Measurements from ENCODE around the gene SLC49A3.
"Not testable (repeated sequence)": the region's sequence is repeated elsewhere in the genome, so short reads cannot be mapped to it uniquely, and the experiment has no call there.

The SLC49A3 gene

GRCh38 chr4:680091-680490, 8.9 kb downstream of the SLC49A3 start:
- no peak for DNase-seq

GRCh38 chr4:679629-680028, 9.3 kb downstream of the SLC49A3 start:
- no peak for DNase-seq

- DNase-seq: no peak
Measured at GRCh38 chr4:679104-679481, 9.9 kb downstream of the SLC49A3 start.

GRCh38 chr4:678331-679103, 10.4 kb downstream of the SLC49A3 start:
- no peak for DNase-seq

- DNase-seq: no peak
Measured at GRCh38 chr4:677431-678293, 11.3 kb downstream of the SLC49A3 start.

GRCh38 chr4:676871-677235, 12.1 kb downstream of the SLC49A3 start:
- DNase-seq: no peak

- DNase-seq: no peak
Measured at GRCh38 chr4:675980-676870, 12.7 kb downstream of the SLC49A3 start.

- DNase-seq: no peak
Measured at GRCh38 chr4:675036-675882, 13.7 kb downstream of the SLC49A3 start.

GRCh38 chr4:674172-675035, 14.5 kb downstream of the SLC49A3 start, which contains the start of the genes ATP5ME and MYL5:
Gene ATP5ME (minus strand): TSS chr4:674276. CDS start chr4:674247, 29 bp downstream.
Gene MYL5 (plus strand): TSS chr4:674542. CDS start chr4:678027, 3,485 bp downstream.
- DNase-seq: peak; percentile 95

- no peak for DNase-seq
Measured at GRCh38 chr4:673349-674091, 15.4 kb downstream of the SLC49A3 start.

- DNase-seq: no peak
Measured at GRCh38 chr4:671769-672168, 17.2 kb downstream of the SLC49A3 start.

GRCh38 chr4:669806-670559, 19.0 kb downstream of the SLC49A3 start:
- peak; percentile 79 for DNase-seq

GRCh38 chr4:668219-668618, 20.7 kb downstream of the SLC49A3 start:
- not testable (repeated sequence) for DNase-seq

- no peak for DNase-seq
Measured at GRCh38 chr4:667545-667925, 21.4 kb downstream of the SLC49A3 start.

GRCh38 chr4:666822-667544, 22.0 kb downstream of the SLC49A3 start:
- no peak for DNase-seq

GRCh38 chr4:666436-666810, 22.5 kb downstream of the SLC49A3 start:
- no peak for DNase-seq

GRCh38 chr4:665751-666435, 23.1 kb downstream of the SLC49A3 start:
- DNase-seq: no peak

GRCh38 chr4:665381-665750, 23.6 kb downstream of the SLC49A3 start:
- no peak for DNase-seq
